ENCODE results near the gene ZNF236.
A peak's percentile ranks its signal among the peaks of the same experiment; 100 is the strongest.

- no peak for TF ChIP-seq CTCF (IDR thresholded peaks at IDR 0.05)
- TF ChIP-seq POLR2A (IDR thresholded peaks at IDR 0.05): no peak
- peak in 2 of 3 donors; percentile 45 to 47 for TF ChIP-seq POLR2AphosphoS5 (IDR thresholded peaks at IDR 0.05)
Measured at GRCh38 chr18:76821875-76822505, 367 bp upstream of the ZNF236 start.

All from suprapubic skin (tissue), 4 donors.